K562 (cell line): ENCODE data around the gene SLC9A1. TPM values are rescaled to one million over a fixed set of nuclear protein-coding genes. Genes with fewer than 3 reads are reported as not detected.

Source experiments
- BCLAF1 ChIP-seq, 2 experiments: fragments of 450-650 bp in 1 of 2; IDR thresholded peaks; 2 replicates each; pipeline ENCODE4 v1.6.1; 2011 to 2017; ENCODE audit warnings: low read depth in 2 of 2, antibody characterized with exemption in 1 of 2, borderline replicate concordance in 1 of 2, low read length in 1 of 2, mild to moderate bottlenecking in 1 of 2, mixed read lengths in 1 of 2; ENCODE audit not compliant: control insufficient read depth in 1 of 2
- DIDO1 ChIP-seq: fragments of 450-650 bp; IDR thresholded peaks from 2 replicates; pipeline ENCODE4 v1.6.1; 2016; ENCODE audit warnings: low read depth, missing biosample characterization, missing genetic modification characterization
- EGR1 ChIP-seq: fragments of 450-650 bp; conservative IDR thresholded peaks from 2 replicates; pipeline ENCODE4 v1.6.1; 2017; ENCODE audit warnings: mild to moderate bottlenecking
- GTF2A2 ChIP-seq: IDR thresholded peaks from 2 replicates; pipeline ENCODE4 v1.6.1; 2016; ENCODE audit warnings: mild to moderate bottlenecking, missing genetic modification characterization, missing compliant biosample characterization
- HNRNPLL ChIP-seq: fragments of 200-400 bp; formaldehyde crosslinking; IDR thresholded peaks from 2 replicates; pipeline ENCODE4 v1.6.1; 2017; ENCODE audit warnings: low read length, low read depth, mild to moderate bottlenecking; ENCODE audit not compliant: poor library complexity, severe bottlenecking
- MTA2 ChIP-seq: fragments of 450-650 bp; IDR thresholded peaks from 2 replicates; pipeline ENCODE4 v1.6.1; 2016; ENCODE audit warnings: low read depth
- NBN ChIP-seq: fragments of 450-650 bp; IDR thresholded peaks from 2 replicates; pipeline ENCODE4 v1.6.1; 2016; ENCODE audit warnings: low read depth, mild to moderate bottlenecking
- PKNOX1 ChIP-seq: fragments of 450-650 bp; IDR thresholded peaks from 2 replicates; pipeline ENCODE4 v1.6.1; 2016
- POLR2B ChIP-seq: fragments of 450-650 bp; IDR thresholded peaks from 2 replicates; pipeline ENCODE4 v1.6.1; 2018; ENCODE audit warnings: low read depth; ENCODE audit not compliant: partially characterized antibody
- PTBP1 ChIP-seq: fragments of 200-400 bp; formaldehyde crosslinking; IDR thresholded peaks from 2 replicates; pipeline ENCODE4 v1.6.1; 2017; ENCODE audit warnings: low read depth, low read length
- RBM34 ChIP-seq: fragments of 200-400 bp; formaldehyde crosslinking; IDR thresholded peaks from 2 replicates; pipeline ENCODE4 v1.6.1; 2018; ENCODE audit warnings: low read length, borderline replicate concordance; ENCODE audit not compliant: insufficient read depth
- TAF7 ChIP-seq: fragments of 450-650 bp; IDR thresholded peaks from 2 replicates; pipeline ENCODE4 v1.6.1; 2016; ENCODE audit warnings: missing genetic modification characterization, missing compliant biosample characterization
- ZBTB17 ChIP-seq: fragments of 450-650 bp; formaldehyde crosslinking; IDR thresholded peaks from 2 replicates; pipeline ENCODE4 v1.4.0; 2020; ENCODE audit warnings: mild to moderate bottlenecking
- ZKSCAN1 ChIP-seq: fragments of 150-350 bp; IDR thresholded peaks from 2 replicates; pipeline ENCODE4 v1.6.1; 2016; ENCODE audit warnings: low read depth, low read length
- ZNF124 ChIP-seq: sonication (generic); formaldehyde crosslinking; IDR thresholded peaks from 2 replicates; pipeline ENCODE4 v1.8.1; 2022; ENCODE audit warnings: missing genetic modification reagents
- ZNF232 ChIP-seq: sonication (generic); formaldehyde crosslinking; IDR thresholded peaks from 2 replicates; pipeline ENCODE4 v1.8.0; 2022; ENCODE audit warnings: mild to moderate bottlenecking, missing genetic modification reagents
- polyA plus RNA-seq, 8 experiments: library from polyadenylated mRNA; depleted of rRNA in 4 of 8; stranded (reverse) in 5 of 8; unstranded in 3 of 8; fragments of >200 nt; fragmentation: Nextera tagmentation in 2 of 8; fragmentation: Illumina TruSeq in 1 of 8; extraction: Ambion mirVana in 2 of 8; extraction: Trizol in 1 of 8; gene quantifications; 2 replicates each; pipeline versions ENCODE4 v1.2.1 to v1.2.3, GENCODE V29; 2011 to 2014; ENCODE audit warnings: inconsistent platforms in 1 of 8, missing spikeins in 1 of 8
- total RNA-seq, 7 experiments: library from RNA; depleted of rRNA in 6 of 7; stranded (reverse); fragments of >200 nt in 6 of 7; fragmentation: Illumina TruSeq in 2 of 7; extraction: Trizol in 2 of 7; gene quantifications; 2 replicates each; pipeline versions ENCODE4 v1.2.1 to v1.2.3, GENCODE V29; 2011 to 2021; ENCODE audit warnings: low replicate concordance in 1 of 7
- TF ChIP-seq, protein P1 (sequence below): sonication (generic); formaldehyde crosslinking; IDR thresholded peaks from 2 replicates; pipeline ENCODE4 v1.8.0; 2022; ENCODE audit warnings: mild to moderate bottlenecking, missing genetic modification reagents
- TF ChIP-seq, protein P2 (sequence below): IDR thresholded peaks from 2 replicates; pipeline ENCODE4 v1.6.1; 2012; ENCODE audit warnings: low read depth, low read length, improper control_type of control experiment, borderline replicate concordance

Gene SLC9A1
- total and polyA plus RNA-seq, 9 of the 15 experiments (the other 6 are each of a cell fraction or from before 2014, with no cell fraction given), result 0.59 to 14.4 (median 2.0) TPM

DNA sequence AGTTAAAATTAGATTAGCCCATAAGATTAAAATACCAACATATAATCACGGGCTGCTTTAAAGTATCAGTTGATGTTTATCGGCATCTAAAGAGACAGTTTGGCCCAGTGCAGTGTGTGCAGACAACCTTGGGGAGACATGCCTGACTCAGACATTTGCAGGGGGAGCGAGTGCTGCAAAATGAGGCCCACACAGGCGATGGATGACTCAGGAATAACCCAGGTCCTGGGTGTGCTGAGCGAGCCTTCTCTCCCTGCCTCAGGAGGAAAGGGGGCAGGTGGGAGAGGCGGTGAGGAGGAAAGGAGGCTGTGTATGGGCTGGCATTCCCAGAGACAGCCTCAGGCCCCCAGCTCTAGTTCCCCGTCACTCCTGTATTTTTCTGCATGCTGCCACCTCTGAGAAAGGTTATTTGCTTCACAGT, 9.0 kb downstream of the SLC9A1 start (continued):
- TF ChIP-seq BCLAF1 (IDR thresholded peaks at IDR 0.05; ENCODE audit: borderline replicate concordance in 1 of 2, control insufficient read depth in 1 of 2, low read depth in 2 of 2, low read length in 1 of 2) (no peak), MTA2 (no peak), GTF2A2 (tag) (no peak), POLR2B (no peak), NBN (0 out of 2 replicates have a peak, but pooled peaks have one; percentile 36), EGR1 (peak; percentile 42), ZNF124 (CRISPR knock-in tag) (no peak), TAF7 (no peak), ZNF232 (no peak), ZKSCAN1 (no peak), ZBTB17 (CRISPR knock-in tag) (no peak), PKNOX1 (0 out of 2 replicates have a peak, but pooled peaks have one; percentile 19), PTBP1 (no peak), RBM34 (no peak), HNRNPLL (no peak), DIDO1 (tag) (no peak)
- TF ChIP-seq, protein P1, sequence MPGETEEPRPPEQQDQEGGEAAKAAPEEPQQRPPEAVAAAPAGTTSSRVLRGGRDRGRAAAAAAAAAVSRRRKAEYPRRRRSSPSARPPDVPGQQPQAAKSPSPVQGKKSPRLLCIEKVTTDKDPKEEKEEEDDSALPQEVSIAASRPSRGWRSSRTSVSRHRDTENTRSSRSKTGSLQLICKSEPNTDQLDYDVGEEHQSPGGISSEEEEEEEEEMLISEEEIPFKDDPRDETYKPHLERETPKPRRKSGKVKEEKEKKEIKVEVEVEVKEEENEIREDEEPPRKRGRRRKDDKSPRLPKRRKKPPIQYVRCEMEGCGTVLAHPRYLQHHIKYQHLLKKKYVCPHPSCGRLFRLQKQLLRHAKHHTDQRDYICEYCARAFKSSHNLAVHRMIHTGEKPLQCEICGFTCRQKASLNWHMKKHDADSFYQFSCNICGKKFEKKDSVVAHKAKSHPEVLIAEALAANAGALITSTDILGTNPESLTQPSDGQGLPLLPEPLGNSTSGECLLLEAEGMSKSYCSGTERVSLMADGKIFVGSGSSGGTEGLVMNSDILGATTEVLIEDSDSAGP (CRISPR knock-in tag), result no peak
- TF ChIP-seq, protein P2, sequence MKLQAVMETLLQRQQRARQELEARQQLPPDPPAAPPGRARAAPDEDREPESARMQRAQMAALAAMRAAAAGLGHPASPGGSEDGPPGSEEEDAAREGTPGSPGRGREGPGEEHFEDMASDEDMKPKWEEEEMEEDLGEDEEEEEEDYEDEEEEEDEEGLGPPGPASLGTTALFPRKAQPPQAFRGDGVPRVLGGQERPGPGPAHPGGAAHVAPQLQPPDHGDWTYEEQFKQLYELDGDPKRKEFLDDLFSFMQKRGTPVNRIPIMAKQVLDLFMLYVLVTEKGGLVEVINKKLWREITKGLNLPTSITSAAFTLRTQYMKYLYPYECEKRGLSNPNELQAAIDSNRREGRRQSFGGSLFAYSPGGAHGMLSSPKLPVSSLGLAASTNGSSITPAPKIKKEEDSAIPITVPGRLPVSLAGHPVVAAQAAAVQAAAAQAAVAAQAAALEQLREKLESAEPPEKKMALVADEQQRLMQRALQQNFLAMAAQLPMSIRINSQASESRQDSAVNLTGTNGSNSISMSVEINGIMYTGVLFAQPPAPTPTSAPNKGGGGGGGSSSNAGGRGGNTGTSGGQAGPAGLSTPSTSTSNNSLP, result no peak
